Inflammatory macrophage (primary cell): ENCODE measurements around the gene RELCH.
A peak's percentile ranks its signal among the peaks of the same experiment; 100 is the strongest.

Experiments used
- DNase-seq, 2 donors: peaks; one replicate each; pipeline ENCODE4 v3.0.0-alpha.2; 2020 to 2022

The RELCH gene

DNA sequence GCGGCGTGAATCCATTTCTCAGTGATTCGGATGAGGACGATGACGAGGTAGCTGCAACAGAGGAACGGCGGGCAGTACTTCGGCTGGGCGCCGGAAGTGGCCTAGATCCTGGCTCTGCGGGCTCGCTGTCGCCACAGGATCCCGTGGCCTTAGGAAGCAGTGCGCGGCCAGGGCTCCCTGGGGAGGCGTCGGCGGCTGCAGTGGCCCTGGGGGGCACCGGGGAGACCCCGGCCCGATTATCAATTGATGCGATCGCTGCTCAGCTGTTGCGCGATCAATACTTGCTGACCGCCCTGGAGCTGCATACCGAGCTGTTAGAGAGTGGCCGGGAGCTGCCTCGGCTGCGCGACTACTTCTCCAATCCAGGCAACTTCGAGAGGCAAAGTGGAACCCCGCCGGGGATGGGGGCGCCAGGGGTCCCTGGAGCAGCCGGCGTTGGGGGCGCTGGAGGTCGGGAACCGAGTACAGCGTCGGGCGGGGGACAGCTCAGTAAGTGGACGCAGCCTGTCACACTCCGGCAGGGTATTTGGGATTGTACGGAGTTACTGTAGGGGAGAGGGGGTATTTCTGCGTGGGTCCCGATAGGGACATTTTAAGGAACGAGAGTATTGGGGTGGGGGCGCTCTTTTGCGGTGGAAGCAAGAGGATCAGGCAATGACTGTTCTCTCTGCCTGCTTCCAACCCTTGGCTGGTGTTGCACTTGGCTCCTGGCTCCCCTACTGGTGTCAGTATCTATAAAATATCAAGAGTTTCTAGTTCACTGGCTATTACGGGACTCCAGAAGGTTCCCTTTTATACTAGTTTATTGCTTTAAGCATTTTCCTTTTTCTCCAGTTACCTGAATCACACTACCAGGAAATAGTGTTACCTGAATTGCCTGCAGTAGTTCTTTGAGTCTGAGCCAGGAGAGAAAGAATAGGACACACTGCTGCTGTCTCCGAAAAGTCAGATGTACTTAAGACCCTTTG, 772 bp downstream of the RELCH start:
- peak; percentile 37 to 57 for DNase-seq

DNA sequence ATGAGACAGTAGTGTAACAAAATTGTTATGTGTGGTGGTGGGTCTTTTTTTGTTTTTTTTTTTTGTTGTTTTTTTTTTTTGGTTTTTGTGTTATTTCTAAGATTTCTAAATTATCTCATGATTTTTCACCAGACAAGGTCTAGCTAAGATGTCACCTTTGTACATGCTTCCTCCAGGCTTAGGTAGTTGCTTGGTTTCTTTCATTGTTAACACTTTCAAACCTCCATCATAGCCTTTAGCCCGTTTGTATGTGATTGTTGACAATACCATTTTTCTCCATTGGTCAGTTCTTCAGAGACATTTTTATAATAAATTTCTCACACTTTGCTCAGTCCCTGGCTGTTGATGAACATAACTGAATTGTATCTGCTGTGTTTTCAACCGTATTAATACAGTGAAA, 2.2 kb downstream of the RELCH start:
- DNase-seq: no peak

DNA sequence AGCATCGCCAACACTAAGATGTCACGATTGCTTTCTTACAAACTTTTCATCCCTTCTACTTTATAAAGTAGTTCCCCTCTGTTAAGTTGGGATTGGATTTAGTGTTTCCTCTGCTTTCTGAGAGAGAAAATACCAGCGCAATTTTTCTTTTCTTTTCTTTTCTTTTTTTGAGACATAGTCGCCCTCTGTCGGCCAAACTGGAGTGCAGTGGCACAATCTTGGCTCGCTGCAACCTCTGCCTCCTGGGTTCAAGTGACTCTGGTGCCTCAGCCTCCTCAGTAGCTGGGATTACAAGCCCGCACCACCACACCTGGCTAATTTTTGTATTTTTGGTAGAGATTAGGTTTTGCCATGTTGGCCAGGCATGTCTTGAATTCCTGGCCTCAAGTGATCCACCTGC, 9.0 kb downstream of the RELCH start:
- DNase-seq: no peak

DNA sequence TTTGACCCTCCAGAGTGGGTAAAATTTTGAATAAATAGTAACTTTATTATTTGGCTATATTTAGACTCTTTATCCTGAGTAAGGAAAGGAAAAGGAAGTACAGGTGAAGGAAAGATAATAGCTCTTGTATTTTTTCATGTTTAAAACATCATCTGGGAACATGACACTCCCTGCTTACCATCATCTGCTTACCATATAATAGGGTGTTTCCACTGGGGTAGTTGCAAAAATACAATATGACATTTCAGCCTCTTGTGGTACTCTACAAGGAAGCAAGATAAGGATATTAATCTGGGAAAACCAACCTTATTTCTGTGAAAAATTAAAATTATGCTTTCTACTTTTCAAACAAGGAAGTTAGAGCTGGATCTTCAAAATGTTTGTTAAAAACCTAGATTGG, 9.9 kb downstream of the RELCH start:
- no peak for DNase-seq

DNA sequence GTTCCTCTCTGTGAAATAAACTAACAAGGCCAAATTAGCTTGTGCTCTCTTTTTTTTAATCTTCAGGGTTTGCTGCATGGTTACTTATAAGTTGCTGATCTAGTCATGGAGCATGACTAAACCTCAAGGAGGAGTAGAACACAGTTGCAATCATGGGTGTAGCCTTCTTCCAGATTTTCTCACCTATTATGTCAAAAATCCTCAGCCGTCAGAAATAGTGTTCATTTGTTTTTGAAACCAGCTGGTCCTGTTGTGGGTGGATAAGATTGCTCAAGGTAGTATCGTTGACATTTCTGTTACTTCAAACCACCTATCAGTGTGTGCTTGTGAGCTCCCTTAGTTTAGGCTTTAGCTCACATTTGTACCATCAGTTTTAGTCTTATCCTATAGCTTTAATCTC, 11.2 kb downstream of the RELCH start:
- peak in 1 of 2 donors; percentile 9 for DNase-seq

DNA sequence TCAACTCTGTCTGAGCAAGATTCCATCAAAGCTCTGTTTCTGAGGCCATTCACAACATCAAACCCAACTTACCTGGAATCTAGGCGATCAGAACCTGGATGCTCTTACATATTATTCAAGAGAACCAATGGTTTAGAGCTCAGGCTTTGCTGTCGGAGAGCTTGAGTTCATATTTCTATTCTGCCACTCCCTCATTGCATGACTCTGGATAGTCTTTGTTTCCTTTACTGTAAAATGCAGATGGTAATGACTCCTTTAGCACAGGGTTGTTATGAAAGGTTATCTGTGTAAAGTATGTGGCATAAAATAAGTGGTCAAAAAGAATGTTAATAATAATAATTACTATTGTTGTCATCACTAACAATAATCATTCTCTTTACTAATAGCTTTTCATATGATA, 12.6 kb downstream of the RELCH start:
- DNase-seq: no peak

DNA sequence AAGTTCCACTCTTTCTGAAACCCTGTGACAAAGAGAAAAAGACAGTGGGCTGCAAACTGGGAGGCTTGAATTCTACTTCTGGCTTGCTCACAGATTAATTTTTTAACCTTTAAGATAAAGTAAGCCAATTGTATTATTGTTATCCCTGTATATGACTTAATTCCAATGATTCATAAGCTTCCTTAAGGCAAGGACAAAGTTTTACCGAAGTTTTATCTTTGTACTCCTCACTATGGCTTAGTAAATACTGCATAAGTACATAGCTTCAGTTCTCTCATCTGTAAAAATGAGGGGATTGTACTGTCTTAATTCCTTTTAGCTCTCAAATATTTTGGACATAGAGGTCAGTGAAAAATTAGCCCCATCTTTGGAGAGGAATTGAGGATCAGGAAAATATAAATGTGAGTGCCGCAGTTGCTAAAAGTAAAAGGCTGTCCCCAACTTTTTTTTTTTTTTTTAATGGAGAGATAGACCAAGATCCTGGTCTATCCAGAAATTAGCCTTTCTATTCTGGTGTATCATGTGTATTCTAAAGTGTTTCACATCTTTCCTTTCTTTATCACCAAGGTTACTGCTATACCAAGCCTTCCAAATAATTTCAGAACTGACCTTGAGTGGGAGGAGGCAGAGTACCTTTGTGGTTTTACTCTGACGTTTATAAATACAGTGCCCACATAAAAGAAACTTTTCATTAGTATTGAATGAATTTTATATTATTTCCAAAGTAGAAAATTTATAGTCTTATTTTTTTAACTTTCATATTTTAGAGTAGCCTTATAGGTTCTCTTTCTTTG, 13.3 kb downstream of the RELCH start:
- no peak for DNase-seq

DNA sequence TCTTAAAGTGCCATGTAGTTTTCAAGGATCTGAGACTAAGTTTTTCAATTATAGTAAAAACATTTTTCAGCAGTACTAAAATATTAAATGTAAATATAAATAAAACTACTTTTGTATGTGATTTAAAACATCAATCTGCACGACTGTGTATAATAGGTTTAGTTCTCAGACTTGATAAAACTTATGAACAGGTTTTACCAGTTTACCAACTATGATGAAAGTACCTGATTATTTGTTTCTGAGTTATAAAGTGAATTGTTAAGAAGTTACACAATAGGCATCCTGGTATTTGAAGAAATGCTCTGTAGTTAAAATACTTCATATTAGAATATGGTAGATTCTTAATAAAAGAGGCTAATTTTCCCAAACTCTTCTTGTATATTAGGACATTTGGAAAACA, 14.8 kb downstream of the RELCH start:
- DNase-seq: no peak

DNA sequence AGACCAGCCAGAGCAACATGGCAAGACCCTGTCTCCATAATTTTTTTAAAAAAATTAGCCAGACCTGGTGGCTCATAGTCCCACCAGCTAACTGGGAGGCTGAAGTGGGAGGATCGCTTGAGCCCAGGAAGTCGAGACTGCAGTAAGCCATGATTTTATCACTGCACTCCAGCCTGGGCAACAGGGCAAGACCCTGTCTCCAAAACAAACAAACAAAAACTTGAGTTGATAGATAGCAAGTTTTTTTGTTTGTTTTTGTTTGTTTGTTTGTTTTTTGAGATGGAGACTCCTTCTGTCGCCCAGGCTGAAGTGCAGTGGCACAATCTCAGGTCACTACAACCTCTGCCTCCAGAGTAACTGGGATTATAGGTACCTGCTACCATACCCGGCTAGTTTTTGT, 18.8 kb downstream of the RELCH start:
- DNase-seq: no peak

DNA sequence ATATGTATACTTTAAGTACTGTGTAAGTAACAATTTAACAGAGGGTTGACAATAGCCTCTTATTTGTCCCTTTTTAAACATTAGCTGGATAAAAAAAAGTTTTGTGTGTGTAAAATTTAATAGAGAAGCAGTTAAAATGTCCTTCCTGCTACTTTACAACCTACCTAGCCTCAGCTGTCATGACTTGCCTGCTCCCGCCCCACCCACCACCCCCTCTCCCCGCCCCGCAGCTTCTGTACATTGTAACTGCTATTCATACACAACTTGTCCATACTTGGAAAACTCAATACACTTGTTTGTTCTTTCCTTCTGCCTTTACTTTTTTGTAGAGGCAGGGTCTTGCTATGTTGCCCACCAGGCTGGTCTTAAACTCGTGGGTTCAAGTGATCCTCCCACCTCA, 19.5 kb downstream of the RELCH start:
- no peak for DNase-seq

DNA sequence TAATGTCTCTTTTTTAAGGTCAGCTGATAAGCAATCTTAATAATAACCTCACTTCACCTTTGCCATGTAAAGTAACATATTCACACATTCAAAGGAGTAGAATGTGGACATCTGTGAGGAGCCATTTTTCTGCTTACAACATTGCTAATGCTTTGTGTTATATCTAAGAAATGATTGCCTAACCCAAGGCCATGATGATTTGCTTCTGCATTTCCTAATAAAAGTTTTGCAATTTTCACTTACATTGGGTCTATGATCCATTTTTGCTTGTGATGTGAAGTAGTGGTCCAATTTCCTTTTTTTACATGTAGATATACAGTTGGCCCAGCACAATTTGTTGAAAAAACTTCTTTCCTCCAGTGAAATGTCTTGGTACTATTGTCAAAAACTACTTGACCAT, 22.0 kb downstream of the RELCH start:
- peak; percentile 79 to 96 for DNase-seq

DNA sequence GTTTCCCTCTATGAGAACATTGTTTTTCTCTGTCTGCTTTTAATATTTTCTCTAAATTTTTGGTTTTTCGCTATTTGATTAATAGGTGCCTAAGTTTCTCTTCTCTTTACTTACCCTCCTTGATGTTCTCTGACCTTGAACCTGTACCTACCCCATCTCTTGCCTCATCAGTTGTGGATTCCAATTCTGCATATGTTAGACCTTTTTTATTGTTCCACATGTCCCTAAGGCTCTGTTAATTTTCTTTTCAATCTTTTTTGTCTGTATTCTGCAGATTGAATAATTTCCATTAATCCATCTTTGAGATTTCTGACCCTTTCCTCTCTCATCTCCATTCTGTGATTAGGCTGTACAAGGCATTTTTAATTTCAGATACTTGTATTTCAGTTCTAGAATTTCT, 23.1 kb downstream of the RELCH start:
- DNase-seq: no peak

DNA sequence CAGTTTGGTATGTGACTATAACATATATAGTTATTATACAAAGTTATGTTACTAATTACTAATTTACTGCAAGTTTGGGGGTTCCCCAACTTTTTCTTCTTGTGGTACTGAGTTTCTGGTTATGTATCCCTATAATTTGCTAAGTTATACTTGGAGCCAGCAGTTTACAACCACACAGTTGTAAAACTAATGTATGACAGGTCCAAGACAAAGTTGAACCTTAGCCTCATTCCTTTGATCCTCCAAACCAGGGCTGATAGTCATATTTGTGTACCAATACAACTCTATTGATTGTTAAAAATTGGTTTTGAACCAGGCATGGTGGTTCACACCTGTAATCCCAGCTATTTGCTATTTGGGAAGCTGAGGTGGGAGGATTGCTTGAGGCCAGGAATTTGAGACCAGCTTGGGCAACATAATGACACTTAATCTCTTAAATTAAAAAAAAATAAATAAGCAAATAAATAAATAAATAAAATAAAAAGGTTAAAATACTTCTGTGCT, 24.3 kb downstream of the RELCH start:
- DNase-seq: no peak

DNA sequence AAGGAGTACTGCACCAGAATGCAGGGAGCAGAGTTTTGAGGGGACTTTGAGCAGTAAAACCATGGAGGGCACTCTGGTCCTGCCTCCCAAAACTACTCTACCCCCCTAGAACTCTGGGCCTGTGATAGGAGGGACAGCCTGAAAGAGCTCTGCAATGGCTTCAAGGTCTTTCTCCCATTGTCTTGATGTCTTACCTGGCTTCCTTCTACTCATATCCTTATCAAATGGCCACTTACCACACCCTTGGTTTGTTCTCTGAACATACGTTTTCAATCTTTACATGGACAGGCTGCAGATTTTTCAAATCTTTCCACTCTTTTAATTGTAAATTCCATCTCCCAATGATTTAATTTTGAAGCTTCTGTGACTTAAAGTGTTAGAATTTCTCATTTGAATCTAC, 27.7 kb downstream of the RELCH start:
- no peak for DNase-seq

DNA sequence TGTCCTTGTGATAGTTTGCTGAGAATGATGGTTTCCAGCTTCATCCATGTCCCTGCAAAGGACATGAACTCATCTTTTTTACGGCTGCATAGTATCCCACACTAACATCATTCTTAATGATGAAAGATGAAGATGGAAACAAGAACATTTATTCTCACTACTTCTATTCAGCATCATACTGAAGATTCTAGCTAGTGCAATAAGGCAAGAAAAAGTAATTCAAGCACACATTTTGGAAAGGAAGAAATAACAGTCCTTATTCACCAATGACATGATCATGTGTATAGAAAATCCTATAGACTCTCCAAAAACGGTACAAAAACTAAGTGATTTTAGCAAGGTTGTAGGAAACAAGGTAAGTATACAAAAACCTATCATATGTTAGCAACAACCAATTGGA, 37.2 kb downstream of the RELCH start:
- no peak for DNase-seq

DNA sequence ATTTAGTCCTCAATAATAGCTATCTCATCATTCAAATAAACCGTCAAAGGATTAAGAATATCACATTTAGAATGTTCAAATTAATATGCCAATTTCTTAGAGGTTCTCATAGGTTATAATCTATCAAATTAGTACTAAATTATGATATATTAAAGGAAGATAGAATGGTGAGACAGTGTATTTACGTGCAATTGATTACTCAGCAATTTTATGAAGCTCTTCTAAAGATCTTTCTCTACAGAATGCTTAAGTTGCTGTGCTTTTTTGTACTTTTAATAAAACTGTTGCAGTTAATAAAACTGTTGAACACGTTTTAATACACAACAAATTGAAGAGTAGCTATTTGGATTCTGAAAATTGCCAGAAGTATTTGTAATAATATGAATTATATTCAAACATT, 39.0 kb downstream of the RELCH start:
- DNase-seq: no peak

DNA sequence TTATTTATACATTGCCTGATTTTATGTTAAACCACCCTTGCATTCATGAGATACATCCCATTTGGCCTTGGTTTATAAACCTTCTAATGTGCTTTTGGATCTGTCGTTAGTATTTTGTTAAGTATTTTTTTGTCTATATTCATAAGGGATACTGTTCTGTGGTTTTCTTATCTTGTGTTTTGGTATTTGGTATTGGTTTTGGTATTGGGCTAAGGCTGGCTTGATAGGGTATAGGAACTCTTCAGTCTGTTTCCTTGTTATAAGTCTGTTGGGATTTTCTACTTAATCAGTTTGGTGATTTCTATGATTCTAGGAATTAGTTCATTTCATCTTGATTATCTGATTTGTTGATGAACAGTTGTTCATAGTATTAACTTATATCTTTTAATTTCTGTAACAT, 49.2 kb downstream of the RELCH start:
- DNase-seq: no peak

DNA sequence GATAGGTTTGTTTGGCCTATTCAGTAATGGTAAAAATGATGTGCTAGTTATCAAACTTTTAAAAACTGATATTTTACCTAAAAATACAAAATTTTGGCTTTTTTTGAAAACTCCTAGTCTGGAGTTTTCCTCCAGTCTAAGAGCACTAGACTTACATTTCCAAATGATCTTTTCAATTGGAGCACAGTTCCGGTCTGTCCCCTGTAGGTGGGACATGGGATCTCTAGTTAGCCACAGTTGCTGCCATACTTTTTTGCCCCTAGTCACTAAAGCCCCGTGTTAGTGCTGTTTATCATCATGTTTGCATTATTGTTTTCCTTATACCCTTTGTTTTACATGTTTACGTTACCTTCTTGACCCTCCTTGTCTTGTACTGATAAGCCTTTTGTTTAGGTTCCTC, 52.4 kb downstream of the RELCH start:
- DNase-seq: no peak

DNA sequence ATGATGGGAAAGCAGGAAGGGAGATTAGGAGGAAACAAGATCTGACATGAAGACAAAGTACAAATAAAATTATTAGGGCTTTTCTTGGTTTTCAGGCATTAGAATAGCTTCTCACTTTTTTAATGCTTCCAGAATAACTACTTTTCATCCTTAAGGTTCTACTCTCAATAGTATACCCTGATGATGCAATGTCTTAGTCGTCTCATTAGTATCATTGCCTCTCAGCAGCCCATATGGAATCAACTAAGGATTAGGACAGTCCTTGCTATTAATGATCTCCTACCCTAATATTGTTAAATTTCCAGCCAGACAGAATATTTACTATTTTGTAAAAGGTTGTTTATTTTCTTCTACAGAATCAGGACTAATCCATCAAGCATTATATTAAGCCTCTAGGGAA, 55.9 kb downstream of the RELCH start:
- DNase-seq: no peak

DNA sequence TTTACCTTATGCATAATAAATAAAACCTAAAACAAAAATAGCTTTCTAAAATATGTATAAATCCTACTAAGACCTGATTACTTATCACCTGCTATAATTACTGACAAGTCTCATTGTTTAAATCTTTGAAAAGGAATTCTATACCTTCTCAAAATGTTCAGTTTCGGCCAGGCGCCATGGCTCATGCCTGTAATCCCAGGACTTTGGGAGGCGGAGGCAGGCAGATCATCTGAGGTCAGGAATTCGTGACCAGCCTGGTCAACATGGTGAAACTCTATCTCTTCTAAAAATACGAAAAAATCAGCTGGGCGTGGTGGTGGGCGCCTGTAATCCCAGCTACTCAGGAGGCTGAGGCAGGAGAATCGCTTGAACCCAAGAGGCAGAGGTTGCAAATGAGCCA, 58.1 kb downstream of the RELCH start:
- DNase-seq: no peak

DNA sequence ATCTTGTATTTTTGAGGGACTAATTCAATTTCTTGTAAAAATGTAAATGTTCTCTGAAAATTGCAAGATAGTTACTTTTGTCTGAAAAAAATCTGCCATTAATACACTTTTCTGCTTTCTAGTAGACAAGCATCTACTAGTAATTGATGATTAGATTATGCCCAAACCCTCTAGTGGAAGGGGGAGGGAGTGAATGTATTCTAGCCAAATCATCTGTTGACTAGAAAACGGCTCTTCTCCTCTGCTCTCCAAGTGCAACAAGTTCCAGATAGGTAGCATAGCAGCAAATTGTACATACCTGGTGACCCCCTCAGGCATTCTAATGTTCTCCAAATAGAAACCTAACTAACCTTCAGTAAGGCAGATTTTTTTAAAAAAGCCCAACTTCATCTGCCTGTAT, 58.6 kb downstream of the RELCH start:
- no peak for DNase-seq

DNA sequence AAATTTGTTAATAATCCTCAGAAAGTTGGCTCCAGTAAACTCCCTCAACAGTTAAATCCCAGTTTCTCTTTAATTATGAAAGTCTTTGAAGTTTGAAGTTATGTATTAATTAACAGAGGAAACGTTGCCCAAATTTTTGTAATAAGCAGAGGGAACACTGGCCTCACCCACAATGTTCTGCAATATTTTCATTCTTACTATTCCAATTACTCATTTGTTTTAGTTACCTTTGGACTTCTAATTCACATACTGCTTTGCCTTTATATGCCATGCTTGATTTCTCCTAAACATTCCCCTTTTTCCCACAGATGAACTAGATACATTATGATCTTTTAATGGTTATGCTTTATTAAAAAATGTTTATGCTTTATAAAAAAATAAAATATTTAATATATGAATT, 61.3 kb downstream of the RELCH start:
- no peak for DNase-seq

DNA sequence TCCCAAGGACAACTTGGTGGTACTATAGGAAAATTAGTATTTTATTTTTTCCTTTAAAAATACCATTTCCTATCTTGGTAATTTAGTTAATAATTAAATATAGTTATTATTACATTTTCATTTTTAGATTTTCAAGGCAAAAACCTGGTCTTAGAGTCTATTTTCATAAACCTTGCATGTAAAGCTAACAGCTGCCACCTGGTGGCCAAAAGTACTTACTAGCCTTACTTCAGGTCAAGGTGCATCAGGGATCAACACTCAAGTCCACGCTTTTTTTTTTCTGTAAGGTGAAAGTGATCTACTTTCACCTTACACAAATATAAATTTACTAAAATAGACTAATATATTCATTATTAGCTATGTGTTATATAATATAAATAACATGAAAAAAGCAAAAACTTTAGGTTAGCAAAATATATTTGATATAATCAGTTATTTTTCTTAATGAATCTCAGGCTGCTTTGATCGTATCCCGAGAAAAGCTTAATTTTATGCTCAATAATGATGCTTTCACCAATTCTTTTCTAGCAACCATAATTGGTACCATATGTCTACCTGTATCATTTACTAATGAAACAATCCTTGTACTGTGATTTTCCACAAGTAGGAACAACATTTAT, 62.5 kb downstream of the RELCH start:
- peak; percentile 65 to 77 for DNase-seq
